NCI-H2171 (cell line): ENCODE results near the gene MYRF.

Experiments
- DNase-seq: peaks from one replicate; lab custom pipeline; 2025; lab: John Stamatoyannopoulos, UW

The MYRF gene

GRCh38 chr11:61795459-61795858 is 43.0 kb downstream of the MYRF start:
- DNase-seq: no peak

- DNase-seq: no peak
Measured at GRCh38 chr11:61795876-61796526, 43.6 kb downstream of the MYRF start.

- peak; percentile 36 for DNase-seq
Measured at GRCh38 chr11:61797263-61797944, 45.0 kb downstream of the MYRF start.

- no peak for DNase-seq
Measured at GRCh38 chr11:61799665-61800284, 47.3 kb downstream of the MYRF start.

- no peak for DNase-seq
Measured at GRCh38 chr11:61800331-61801281, 48.2 kb downstream of the MYRF start.

- no peak for DNase-seq
Measured at GRCh38 chr11:61802605-61803004, 50.2 kb downstream of the MYRF start.

- DNase-seq: no peak
Measured at GRCh38 chr11:61803889-61804647, 51.6 kb downstream of the MYRF start.

- DNase-seq: no peak
Measured at GRCh38 chr11:61805146-61805545, 52.7 kb downstream of the MYRF start.

GRCh38 chr11:61806785-61807184 is 54.3 kb downstream of the MYRF start:
- no peak for DNase-seq

- DNase-seq: no peak
Measured at GRCh38 chr11:61810671-61811175, 58.3 kb downstream of the MYRF start.

GRCh38 chr11:61811831-61812230 is 59.4 kb downstream of the MYRF start:
- no peak for DNase-seq

- DNase-seq: no peak
Measured at GRCh38 chr11:61812736-61813411, 60.4 kb downstream of the MYRF start.

- DNase-seq: no peak
Measured at GRCh38 chr11:61814247-61814957, 62.0 kb downstream of the MYRF start.

GRCh38 chr11:61814958-61815789 is 62.7 kb downstream of the MYRF start:
- peak; percentile 83 for DNase-seq

- peak; percentile 84 for DNase-seq
Measured at GRCh38 chr11:61815790-61816735, 63.6 kb downstream of the MYRF start.

GRCh38 chr11:61816736-61817455 is 64.5 kb downstream of the MYRF start, which contains the start of gene FADS1:
Gene FADS1, minus strand, starts transcription at chr11:61817003. Its CDS starts 74 bp downstream, at chr11:61816929.
- peak; percentile 98 for DNase-seq
